ENCODE data around the gene PARK7.
"Not testable (repeated sequence)": the region's sequence is repeated elsewhere in the genome, so short reads cannot be mapped to it uniquely, and the experiment has no call there.

Gene PARK7

GRCh38 chr1:7942214-7942921, 19.1 kb upstream of the PARK7 start:
- Histone ChIP-seq H3K27ac (ENCODE audit: low read depth in 2 of 2, low read length in 2 of 2) (no peak overlapping the region), H3K9ac (ENCODE audit: low read depth in 1 of 2, low read length in 2 of 2) (peak overlapping the region in 1 of 2 donors; percentile 24), H3K27me3 (ENCODE audit: control insufficient read depth in 2 of 2, insufficient read depth in 2 of 2, low read length in 2 of 2) (peaks cover 9 to 20% of the 10 kb centered on the region in 2 donors), H3K9me3 (ENCODE audit: control insufficient read depth in 2 of 2, low read length in 2 of 2) (no peaks in the 10 kb centered on the region), H3K36me3 (ENCODE audit: control insufficient read depth in 2 of 2, insufficient read depth in 2 of 2, low read length in 2 of 2) (no peaks in the 10 kb centered on the region), H3K4me3 (ENCODE audit: low read length in 2 of 2) (peak overlapping the region; percentile 6 to 58), H3K4me1 (ENCODE audit: control insufficient read depth in 2 of 2, insufficient read depth in 2 of 2, low read length in 2 of 2) (peaks cover 0 to 9% of the 10 kb centered on the region in 2 donors)

- H3K27ac ChIP-seq (ENCODE audit: low read depth in 2 of 2, low read length in 2 of 2): no peak overlapping the region
- no peak overlapping the region for H3K4me3 ChIP-seq (ENCODE audit: low read length in 2 of 2)
- no peaks in the 10 kb centered on the region for H3K9me3 ChIP-seq (ENCODE audit: control insufficient read depth in 2 of 2, low read length in 2 of 2)
- no peaks in the 10 kb centered on the region for H3K36me3 ChIP-seq (ENCODE audit: control insufficient read depth in 2 of 2, insufficient read depth in 2 of 2, low read length in 2 of 2)
- H3K4me1 ChIP-seq (ENCODE audit: control insufficient read depth in 2 of 2, insufficient read depth in 2 of 2, low read length in 2 of 2): peaks cover 0 to 9% of the 10 kb centered on the region in 2 donors
- H3K27me3 ChIP-seq (ENCODE audit: control insufficient read depth in 2 of 2, insufficient read depth in 2 of 2, low read length in 2 of 2): peaks cover 9 to 20% of the 10 kb centered on the region in 2 donors
- H3K9ac ChIP-seq (ENCODE audit: low read depth in 1 of 2, low read length in 2 of 2): no peak overlapping the region
Measured at GRCh38 chr1:7943251-7943650, 18.3 kb upstream of the PARK7 start.

GRCh38 chr1:7948960-7949359, 12.6 kb upstream of the PARK7 start:
- H3K4me1 ChIP-seq (ENCODE audit: control insufficient read depth in 2 of 2, insufficient read depth in 2 of 2, low read length in 2 of 2): peaks cover 3 to 4% of the 10 kb centered on the region in 2 donors
- no peaks in the 10 kb centered on the region for H3K36me3 ChIP-seq (ENCODE audit: control insufficient read depth in 2 of 2, insufficient read depth in 2 of 2, low read length in 2 of 2)
- H3K27ac ChIP-seq (ENCODE audit: low read depth in 2 of 2, low read length in 2 of 2): no peak overlapping the region
- H3K9ac ChIP-seq (ENCODE audit: low read depth in 1 of 2, low read length in 2 of 2): no peak overlapping the region
- H3K9me3 ChIP-seq (ENCODE audit: control insufficient read depth in 2 of 2, low read length in 2 of 2): no peaks in the 10 kb centered on the region
- no peak overlapping the region for H3K4me3 ChIP-seq (ENCODE audit: low read length in 2 of 2)
- H3K27me3 ChIP-seq (ENCODE audit: control insufficient read depth in 2 of 2, insufficient read depth in 2 of 2, low read length in 2 of 2): no peaks in the 10 kb centered on the region

GRCh38 chr1:7952791-7953190, 8.7 kb upstream of the PARK7 start:
- H3K9ac ChIP-seq (ENCODE audit: low read depth in 1 of 2, low read length in 2 of 2); H3K4me1 ChIP-seq (ENCODE audit: control insufficient read depth in 2 of 2, insufficient read depth in 2 of 2, low read length in 2 of 2); H3K36me3 ChIP-seq (ENCODE audit: control insufficient read depth in 2 of 2, insufficient read depth in 2 of 2, low read length in 2 of 2); H3K27ac ChIP-seq (ENCODE audit: low read depth in 2 of 2, low read length in 2 of 2); H3K4me3 ChIP-seq (ENCODE audit: low read length in 2 of 2); H3K27me3 ChIP-seq (ENCODE audit: control insufficient read depth in 2 of 2, insufficient read depth in 2 of 2, low read length in 2 of 2); H3K9me3 ChIP-seq (ENCODE audit: control insufficient read depth in 2 of 2, low read length in 2 of 2): not testable (repeated sequence)

GRCh38 chr1:7953850-7954609, 7.5 kb upstream of the PARK7 start:
- Histone ChIP-seq H3K9me3 (ENCODE audit: control insufficient read depth in 2 of 2, low read length in 2 of 2) (no peaks in the 10 kb centered on the region), H3K36me3 (ENCODE audit: control insufficient read depth in 2 of 2, insufficient read depth in 2 of 2, low read length in 2 of 2) (no peaks in the 10 kb centered on the region), H3K27me3 (ENCODE audit: control insufficient read depth in 2 of 2, insufficient read depth in 2 of 2, low read length in 2 of 2) (no peaks in the 10 kb centered on the region), H3K4me1 (ENCODE audit: control insufficient read depth in 2 of 2, insufficient read depth in 2 of 2, low read length in 2 of 2) (peaks cover 3 to 4% of the 10 kb centered on the region in 2 donors), H3K27ac (ENCODE audit: low read depth in 2 of 2, low read length in 2 of 2) (peak overlapping the region; percentile 80 to 91), H3K9ac (ENCODE audit: low read depth in 1 of 2, low read length in 2 of 2) (peak overlapping the region; percentile 76 to 79), H3K4me3 (ENCODE audit: low read length in 2 of 2) (peak overlapping the region; percentile 68 to 88)

- peak overlapping the region; percentile 68 to 88 for H3K4me3 ChIP-seq (ENCODE audit: low read length in 2 of 2)
- H3K9me3 ChIP-seq (ENCODE audit: control insufficient read depth in 2 of 2, low read length in 2 of 2): no peaks in the 10 kb centered on the region
- peaks cover 3 to 4% of the 10 kb centered on the region in 2 donors for H3K4me1 ChIP-seq (ENCODE audit: control insufficient read depth in 2 of 2, insufficient read depth in 2 of 2, low read length in 2 of 2)
- H3K27me3 ChIP-seq (ENCODE audit: control insufficient read depth in 2 of 2, insufficient read depth in 2 of 2, low read length in 2 of 2): no peaks in the 10 kb centered on the region
- peak overlapping the region; percentile 76 to 79 for H3K9ac ChIP-seq (ENCODE audit: low read depth in 1 of 2, low read length in 2 of 2)
- peak overlapping the region; percentile 80 to 91 for H3K27ac ChIP-seq (ENCODE audit: low read depth in 2 of 2, low read length in 2 of 2)
- no peaks in the 10 kb centered on the region for H3K36me3 ChIP-seq (ENCODE audit: control insufficient read depth in 2 of 2, insufficient read depth in 2 of 2, low read length in 2 of 2)
Measured at GRCh38 chr1:7954683-7955082, 6.8 kb upstream of the PARK7 start.

- Histone ChIP-seq H3K27me3 (ENCODE audit: control insufficient read depth in 2 of 2, insufficient read depth in 2 of 2, low read length in 2 of 2) (no peaks in the 10 kb centered on the region), H3K4me3 (ENCODE audit: low read length in 2 of 2) (no peak overlapping the region), H3K9ac (ENCODE audit: low read depth in 1 of 2, low read length in 2 of 2) (no peak overlapping the region), H3K27ac (ENCODE audit: low read depth in 2 of 2, low read length in 2 of 2) (no peak overlapping the region), H3K9me3 (ENCODE audit: control insufficient read depth in 2 of 2, low read length in 2 of 2) (no peaks in the 10 kb centered on the region), H3K36me3 (ENCODE audit: control insufficient read depth in 2 of 2, insufficient read depth in 2 of 2, low read length in 2 of 2) (no peaks in the 10 kb centered on the region), H3K4me1 (ENCODE audit: control insufficient read depth in 2 of 2, insufficient read depth in 2 of 2, low read length in 2 of 2) (peaks cover 8 to 10% of the 10 kb centered on the region in 2 donors)
Measured at GRCh38 chr1:7956218-7957032, 5.1 kb upstream of the PARK7 start.

GRCh38 chr1:7960165-7960564, 1.3 kb upstream of the PARK7 start:
- Histone ChIP-seq H3K36me3 (ENCODE audit: control insufficient read depth in 2 of 2, insufficient read depth in 2 of 2, low read length in 2 of 2) (peaks cover 10 to 13% of the 10 kb centered on the region in 2 donors), H3K9me3 (ENCODE audit: control insufficient read depth in 2 of 2, low read length in 2 of 2) (no peaks in the 10 kb centered on the region), H3K9ac (ENCODE audit: low read depth in 1 of 2, low read length in 2 of 2) (peak overlapping the region in 1 of 2 donors; percentile 96), H3K4me3 (ENCODE audit: low read length in 2 of 2) (no peak overlapping the region), H3K27me3 (ENCODE audit: control insufficient read depth in 2 of 2, insufficient read depth in 2 of 2, low read length in 2 of 2) (no peaks in the 10 kb centered on the region), H3K27ac (ENCODE audit: low read depth in 2 of 2, low read length in 2 of 2) (peak overlapping the region in 1 of 2 donors; percentile 96), H3K4me1 (ENCODE audit: control insufficient read depth in 2 of 2, insufficient read depth in 2 of 2, low read length in 2 of 2) (peaks cover 10 to 13% of the 10 kb centered on the region in 2 donors)

- Histone ChIP-seq H3K4me1 (ENCODE audit: control insufficient read depth in 2 of 2, insufficient read depth in 2 of 2, low read length in 2 of 2) (peaks cover 10 to 13% of the 10 kb centered on the region in 2 donors), H3K9me3 (ENCODE audit: control insufficient read depth in 2 of 2, low read length in 2 of 2) (no peaks in the 10 kb centered on the region), H3K4me3 (ENCODE audit: low read length in 2 of 2) (peak overlapping the region; percentile 86 to 94), H3K27ac (ENCODE audit: low read depth in 2 of 2, low read length in 2 of 2) (peak overlapping the region; percentile 89 to 96), H3K36me3 (ENCODE audit: control insufficient read depth in 2 of 2, insufficient read depth in 2 of 2, low read length in 2 of 2) (peaks cover 16 to 20% of the 10 kb centered on the region in 2 donors), H3K27me3 (ENCODE audit: control insufficient read depth in 2 of 2, insufficient read depth in 2 of 2, low read length in 2 of 2) (no peaks in the 10 kb centered on the region), H3K9ac (ENCODE audit: low read depth in 1 of 2, low read length in 2 of 2) (peak overlapping the region; percentile 83 to 96)
Measured at GRCh38 chr1:7960867-7961215, 670 bp upstream of the PARK7 start.

- H3K27ac ChIP-seq (ENCODE audit: low read depth in 2 of 2, low read length in 2 of 2): peak overlapping the region; percentile 89 to 96
- H3K27me3 ChIP-seq (ENCODE audit: control insufficient read depth in 2 of 2, insufficient read depth in 2 of 2, low read length in 2 of 2): no peaks in the 10 kb centered on the region
- H3K4me3 ChIP-seq (ENCODE audit: low read length in 2 of 2): peak overlapping the region; percentile 94
- peak overlapping the region; percentile 83 to 92 for H3K9ac ChIP-seq (ENCODE audit: low read depth in 1 of 2, low read length in 2 of 2)
- peaks cover 24 to 26% of the 10 kb centered on the region in 2 donors for H3K36me3 ChIP-seq (ENCODE audit: control insufficient read depth in 2 of 2, insufficient read depth in 2 of 2, low read length in 2 of 2)
- peaks cover 10 to 13% of the 10 kb centered on the region in 2 donors for H3K4me1 ChIP-seq (ENCODE audit: control insufficient read depth in 2 of 2, insufficient read depth in 2 of 2, low read length in 2 of 2)
- H3K9me3 ChIP-seq (ENCODE audit: control insufficient read depth in 2 of 2, low read length in 2 of 2): no peaks in the 10 kb centered on the region
Measured at GRCh38 chr1:7962014-7962335, 464 bp downstream of the PARK7 start.
